ENCODE results near the gene KCTD18.

Gene KCTD18

GRCh38 chr2:200509612-200510433 lies at the start of gene KCTD18:
KCTD18 (minus strand) TSS chr2:200510068; CDS start chr2:200507016, 3,052 bp downstream.
- TF ChIP-seq TEAD4 (IDR thresholded peaks at IDR 0.05) (0 out of 2 replicates have a peak, but pooled peaks have one; percentile 11), YY1 (IDR thresholded peaks at IDR 0.05; ENCODE audit: low read depth) (peak; percentile 44; the same call in 1 of the 2 replicates), RAD21 (IDR thresholded peaks at IDR 0.05; ENCODE audit: low read depth) (peak; percentile 49; the same call in 1 of the 2 replicates), TCF12 (IDR thresholded peaks at IDR 0.05; ENCODE audit: low read depth) (peak; percentile 54; the same call in 1 of the 2 replicates), EGR1 (IDR thresholded peaks at IDR 0.05) (0 out of 2 replicates have a peak, but pooled peaks have one; percentile 7), MAX (IDR thresholded peaks at IDR 0.05) (peak; percentile 60), ZBTB7A (IDR thresholded peaks at IDR 0.05; ENCODE audit: low read depth) (peak; percentile 71), USF1 (IDR thresholded peaks at IDR 0.05) (no peak), TAF1 (IDR thresholded peaks at IDR 0.05; ENCODE audit: low read depth) (0 out of 2 replicates have a peak, but pooled peaks have one; percentile 58), NFIC (IDR thresholded peaks at IDR 0.05) (no peak), EP300 (IDR thresholded peaks at IDR 0.05; ENCODE audit: borderline replicate concordance) (0 out of 2 replicates have a peak, but pooled peaks have one; percentile 11)

- TF ChIP-seq REST (IDR thresholded peaks at IDR 0.05; ENCODE audit: low read depth) (no peak), FOXM1 (IDR thresholded peaks at IDR 0.05; ENCODE audit: borderline replicate concordance, low read depth) (no peak), EGR1 (IDR thresholded peaks at IDR 0.05) (no peak), ZBTB7A (IDR thresholded peaks at IDR 0.05; ENCODE audit: low read depth) (no peak), RAD21 (IDR thresholded peaks at IDR 0.05; ENCODE audit: low read depth) (no peak), CREB1 (IDR thresholded peaks at IDR 0.05; ENCODE audit: low read depth) (no peak), TEAD4 (IDR thresholded peaks at IDR 0.05) (no peak), TAF1 (IDR thresholded peaks at IDR 0.05; ENCODE audit: low read depth) (no peak), TCF12 (IDR thresholded peaks at IDR 0.05; ENCODE audit: low read depth) (no peak), USF1 (IDR thresholded peaks at IDR 0.05) (no peak), MAX (IDR thresholded peaks at IDR 0.05) (no peak), CEBPB (IDR thresholded peaks at IDR 0.05) (no peak), EP300 (IDR thresholded peaks at IDR 0.05; ENCODE audit: borderline replicate concordance) (no peak), NFIC (IDR thresholded peaks at IDR 0.05) (no peak), YY1 (IDR thresholded peaks at IDR 0.05; ENCODE audit: low read depth) (no peak)
Measured at GRCh38 chr2:200540793-200541192, 30.9 kb upstream of the KCTD18 start.

- TF ChIP-seq CREB1 (IDR thresholded peaks at IDR 0.05; ENCODE audit: low read depth) (no peak), FOXM1 (IDR thresholded peaks at IDR 0.05; ENCODE audit: borderline replicate concordance, low read depth) (no peak), YY1 (IDR thresholded peaks at IDR 0.05; ENCODE audit: low read depth) (no peak), TEAD4 (IDR thresholded peaks at IDR 0.05) (no peak), NFIC (IDR thresholded peaks at IDR 0.05) (no peak), RAD21 (IDR thresholded peaks at IDR 0.05; ENCODE audit: low read depth) (no peak), ZBTB7A (IDR thresholded peaks at IDR 0.05; ENCODE audit: low read depth) (no peak), EGR1 (IDR thresholded peaks at IDR 0.05) (no peak), USF1 (IDR thresholded peaks at IDR 0.05) (no peak), MAX (IDR thresholded peaks at IDR 0.05) (no peak), TAF1 (IDR thresholded peaks at IDR 0.05; ENCODE audit: low read depth) (no peak), EP300 (IDR thresholded peaks at IDR 0.05; ENCODE audit: borderline replicate concordance) (no peak), TCF12 (IDR thresholded peaks at IDR 0.05; ENCODE audit: low read depth) (no peak), CEBPB (IDR thresholded peaks at IDR 0.05) (no peak), REST (IDR thresholded peaks at IDR 0.05; ENCODE audit: low read depth) (no peak)
Measured at GRCh38 chr2:200538139-200538538, 28.3 kb upstream of the KCTD18 start.

GRCh38 chr2:200534572-200534971 lies 24.7 kb upstream of the KCTD18 start:
- TF ChIP-seq YY1 (IDR thresholded peaks at IDR 0.05; ENCODE audit: low read depth) (no peak), FOXM1 (IDR thresholded peaks at IDR 0.05; ENCODE audit: borderline replicate concordance, low read depth) (no peak), EP300 (IDR thresholded peaks at IDR 0.05; ENCODE audit: borderline replicate concordance) (no peak), TEAD4 (IDR thresholded peaks at IDR 0.05) (no peak)

Measured in Ishikawa (cell line).